ENCODE data around the gene VSX1. TPM values are rescaled to one million over a fixed set of nuclear protein-coding genes. Genes with fewer than 3 reads are reported as not detected.

VSX1 gene
- total and polyA plus RNA-seq, 2 of the 4 experiments (the other 2 are of a cell fraction): not detected

DNA sequence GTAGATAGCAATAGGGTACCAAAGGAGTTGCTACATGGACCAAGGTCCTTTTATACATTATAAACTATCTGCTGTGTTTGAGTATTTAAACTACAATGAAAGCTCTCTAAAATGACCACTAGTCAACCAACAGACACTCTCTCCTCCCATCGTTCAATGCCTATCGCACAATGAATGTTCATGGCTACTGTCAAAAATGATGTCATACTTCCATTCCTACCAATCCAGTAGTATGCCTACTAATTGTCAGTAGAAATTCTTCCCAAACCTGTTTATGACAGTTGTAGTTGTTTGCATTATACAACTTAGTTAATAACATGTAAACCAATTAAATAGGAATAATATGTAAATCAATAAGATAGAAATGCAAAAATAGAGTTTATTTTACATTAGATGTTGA, 39.0 kb upstream of the VSX1 start:
- dilution Hi-C loops (cut with HindIII; ENCODE audit: low sequenced_read_pairs, unreplicated experiment): no loop called here
- H2BK15ac ChIP-seq (ENCODE audit: low read depth, low read length): no peak overlapping the region

More for the DNA sequence above, 39.0 kb upstream of the VSX1 start:
- POLR2A ChIA-PET (ENCODE audit: unreplicated experiment): no interaction called here
- H2AFZ ChIP-seq (replicated peaks; ENCODE audit: low read length, poor library complexity): no peak overlapping the region
- in situ Hi-C loops (cut with MboI; ENCODE audit: low sequenced_read_pairs) (no loop called here), intact Hi-C loops (cut with micrococcal nuclease) (no loop called here)
- DNase-seq (no peak), ATAC-seq (ENCODE audit: low read depth) (no peak)
- TF ChIP-seq POLR2A (IDR thresholded peaks at IDR 0.05; ENCODE audit: low read depth, low read length): no peak
- H3K4me2 ChIP-seq (ENCODE audit: low read depth, low read length): no peak overlapping the region
- H3K36me3 ChIP-seq (ENCODE audit: control insufficient read depth, insufficient read depth, low read length): no peaks in the 10 kb centered on the region
- H3K4me1 ChIP-seq (ENCODE audit: control insufficient read depth, insufficient read depth, low read length): no peaks in the 10 kb centered on the region
- CTCF ChIA-PET: no interaction called here
- H2AK9ac ChIP-seq (replicated peaks; ENCODE audit: low read depth, low read length, poor library complexity): no peak overlapping the region
- 0 out of 2 replicates have a peak, but pooled peaks cover 5% of the 10 kb centered on the region for H3K9me1 ChIP-seq (ENCODE audit: insufficient read depth, low read length)
- WGBS, 2 experiments (ENCODE audit: extremely low coverage in 2 of 2, insufficient read length in 1 of 2): no CpG with 5 or more reads among the region's 2 CpGs
- H2AK5ac ChIP-seq (ENCODE audit: low read depth, low read length): no peak overlapping the region
- no peak overlapping the region for H2BK5ac ChIP-seq (ENCODE audit: low read depth, low read length, poor library complexity, severe bottlenecking)
- H3K27me3 ChIP-seq (ENCODE audit: control insufficient read depth, insufficient read depth, low read length): peaks cover 28% of the 10 kb centered on the region
- no peak overlapping the region for H3K56ac ChIP-seq (ENCODE audit: extremely low read depth, insufficient read depth, low read length)
- H4K91ac ChIP-seq (ENCODE audit: insufficient read depth, low read depth, low read length): no peak overlapping the region
- H3K9ac ChIP-seq (ENCODE audit: low read depth, low read length): no peak overlapping the region
- no peak overlapping the region for H3K4ac ChIP-seq (ENCODE audit: low read depth, low read length)
- no peak overlapping the region for H3K18ac ChIP-seq (ENCODE audit: low read depth, low read length)
- no peaks in the 10 kb centered on the region for H4K20me1 ChIP-seq (ENCODE audit: insufficient read depth, low read length)
- H3K4me3 ChIP-seq (ENCODE audit: insufficient read depth, low read depth, low read length): no peak overlapping the region
- no TSS peak for BruUV-seq (replicated peaks)
- no peak overlapping the region for H3K27ac ChIP-seq (ENCODE audit: insufficient read depth, low read length)
- H4K5ac ChIP-seq (ENCODE audit: low read depth, low read length): no peak overlapping the region
- no peak overlapping the region for H2BK20ac ChIP-seq (ENCODE audit: low read depth, low read length)
- no peak overlapping the region for H3K23ac ChIP-seq (ENCODE audit: low read depth, low read length)
- H3K9me3 ChIP-seq (ENCODE audit: control insufficient read depth, insufficient read depth, low read length): no peaks in the 10 kb centered on the region
- H3K79me1 ChIP-seq (ENCODE audit: low read depth in 1 of 2, low read length in 2 of 2): no peaks in the 10 kb centered on the region
- H4K8ac ChIP-seq (ENCODE audit: low read depth in 2 of 2, low read length in 2 of 2): no peak overlapping the region
- H3K14ac ChIP-seq (replicated peaks; ENCODE audit: low read depth, low read length): no peak overlapping the region
- no peak overlapping the region for H2BK120ac ChIP-seq (ENCODE audit: low read depth, low read length)

Measured in IMR-90 (cell line).